ENCODE results near the gene NAT10.
A peak's percentile ranks its signal among the peaks of the same experiment; 100 is the strongest.

Gene NAT10

GRCh38 chr11:34190192-34191139 lies 85.0 kb downstream of the NAT10 start:
- DNase-seq (no peak), ATAC-seq (no peak)

- ATAC-seq (no peak), DNase-seq (no peak)
These were observed 86.1 kb downstream of the NAT10 start for GRCh38 chr11:34191578-34191977.

DNA sequence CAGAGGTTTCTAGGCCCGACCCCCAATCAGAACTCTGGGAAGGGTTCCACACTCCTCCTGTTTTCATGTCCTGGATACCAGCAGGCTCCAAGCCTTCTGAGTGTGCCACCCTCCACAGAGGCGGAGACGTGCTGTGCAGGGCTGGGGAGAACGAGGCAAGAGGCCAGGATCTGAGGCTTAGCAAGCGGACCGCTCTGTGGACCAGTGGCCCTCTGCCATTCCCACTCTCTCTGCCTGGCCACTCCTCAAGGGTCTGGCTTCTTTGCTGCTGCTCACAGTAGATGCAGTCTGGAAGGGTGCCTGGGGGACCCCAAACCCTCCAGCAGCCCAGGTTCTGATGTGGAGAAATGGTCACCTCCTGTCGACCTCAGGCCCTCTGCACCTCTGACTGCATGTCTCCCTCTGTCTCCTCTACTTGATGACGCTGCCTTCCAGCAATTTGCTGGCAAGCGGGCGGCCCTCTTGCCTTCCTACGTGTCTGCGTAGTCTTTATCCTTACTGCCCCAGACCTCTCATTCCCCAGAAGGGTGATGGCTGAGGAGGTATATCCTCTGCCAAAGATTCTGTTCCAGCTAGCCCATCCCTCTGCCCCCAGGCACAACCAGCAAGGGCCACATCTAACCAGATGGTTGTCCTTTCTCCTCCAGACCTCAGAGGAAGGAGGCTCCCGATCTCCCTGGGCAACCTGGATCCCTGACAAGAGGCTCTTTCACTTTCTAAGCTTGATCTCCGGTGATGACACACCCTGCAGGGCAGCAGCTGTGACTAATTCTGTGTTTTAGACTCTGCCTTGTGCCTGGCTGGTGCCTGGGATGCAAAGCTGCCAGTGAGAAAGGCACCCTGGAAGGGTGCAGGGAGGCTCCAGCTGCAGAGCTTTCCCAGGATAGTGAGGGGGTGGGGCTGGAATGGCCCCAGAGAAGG lies 87.3 kb downstream of the NAT10 start:
- ATAC-seq (peak; percentile 81), DNase-seq (no peak)

- no peak for DNase-seq
- no peak for ATAC-seq
These were observed 89.3 kb downstream of the NAT10 start for GRCh38 chr11:34194576-34195335.
